ENCODE measurements around the gene ORM1.
"Not testable (repeated sequence)": the region's sequence is repeated elsewhere in the genome, so short reads cannot be mapped to it uniquely, and the experiment has no call there.

DNA sequence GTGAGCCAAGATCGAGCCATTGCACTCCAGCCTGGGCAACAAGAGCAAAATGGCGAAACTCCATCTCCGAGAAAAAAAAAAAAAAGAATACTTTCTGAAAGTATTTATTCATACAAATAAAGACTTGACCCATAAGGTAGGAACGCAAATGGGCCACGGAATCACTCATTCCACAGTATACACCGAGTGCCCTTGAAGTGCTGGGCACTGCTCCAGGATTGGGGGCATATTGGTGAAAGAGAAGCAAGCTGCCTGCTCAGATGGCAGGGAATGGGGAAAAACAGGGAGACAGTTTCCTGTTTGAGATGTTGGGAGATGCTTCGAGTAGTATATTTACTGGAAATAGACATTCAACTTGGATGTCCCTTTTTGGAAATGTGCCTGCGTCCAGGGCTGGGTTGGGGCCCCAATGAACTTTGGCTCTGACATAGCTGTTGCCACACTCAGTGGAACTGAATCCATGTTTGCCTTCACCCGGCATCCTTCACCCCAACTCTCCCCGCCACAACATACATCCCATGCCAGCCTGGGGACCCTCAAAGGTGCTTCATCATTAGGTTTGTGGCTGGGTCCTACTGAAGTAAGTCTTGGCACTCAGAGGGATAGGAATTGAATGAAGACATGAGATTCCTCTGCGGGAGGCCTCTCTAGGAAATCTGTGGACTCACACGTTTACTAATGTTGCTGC lies 6.2 kb downstream of the ORM1 start:
- not testable (repeated sequence) for TF ChIP-seq POLR2A (IDR thresholded peaks at IDR 0.05); POLR2AphosphoS5 (IDR thresholded peaks at IDR 0.05); CTCF (IDR thresholded peaks at IDR 0.05 in 8 of 11, conservative IDR thresholded peaks at IDR 0.05 in 3 of 11)
